ENCODE measurements around the gene LGALS8.
"Not testable (repeated sequence)": the region's sequence is repeated elsewhere in the genome, so short reads cannot be mapped to it uniquely, and the experiment has no call there.

The LGALS8 gene

DNA sequence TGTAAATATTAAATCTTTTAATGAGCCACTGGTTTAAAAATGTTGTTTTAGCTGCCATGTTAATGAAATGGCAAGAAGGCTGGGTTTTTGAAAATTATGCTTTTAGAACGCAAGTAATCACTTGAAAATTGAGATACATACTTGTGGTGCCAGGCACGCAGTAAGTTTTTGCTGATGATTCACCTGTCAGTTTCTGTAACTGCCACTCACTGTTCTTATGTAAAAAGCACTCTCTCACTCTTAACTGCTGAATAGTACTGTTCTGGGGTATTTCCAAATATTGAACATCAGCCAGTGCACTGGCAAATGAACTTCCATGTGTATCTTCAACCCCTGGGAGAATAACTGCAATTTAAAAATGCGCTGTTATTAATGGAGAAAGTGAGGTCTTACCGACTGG is 17.9 kb downstream of the LGALS8 start:
- no peak for DNase-seq (ENCODE audit: low read depth)

DNA sequence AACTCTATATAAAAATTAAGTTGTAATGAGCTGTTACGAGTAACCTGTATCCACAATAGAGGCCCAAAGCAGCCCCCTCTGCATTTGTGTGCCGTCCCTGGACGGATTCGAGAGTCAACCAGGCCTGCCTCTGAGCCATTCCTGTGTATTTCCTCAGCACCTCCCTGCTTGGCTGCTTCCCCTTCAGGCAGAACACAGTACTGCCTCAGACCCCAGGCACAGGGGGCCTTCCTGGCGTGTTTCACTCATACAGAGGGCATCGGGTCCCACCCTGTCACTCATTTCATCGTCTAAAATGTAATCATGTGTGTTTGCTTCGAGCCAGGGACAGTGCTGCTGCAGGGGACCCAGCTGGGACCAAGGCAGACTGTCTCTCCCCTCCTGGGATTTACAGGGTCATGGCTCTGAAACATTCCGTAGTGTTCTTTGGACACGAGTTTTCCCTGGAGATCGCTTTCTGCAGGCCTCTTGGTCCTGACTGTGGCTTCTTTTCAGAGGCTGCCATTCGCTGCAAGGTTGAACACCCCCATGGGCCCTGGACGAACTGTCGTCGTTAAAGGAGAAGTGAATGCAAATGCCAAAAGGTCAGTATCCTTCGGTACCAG is 19.4 kb downstream of the LGALS8 start:
- DNase-seq (ENCODE audit: low read depth), result no peak

DNA sequence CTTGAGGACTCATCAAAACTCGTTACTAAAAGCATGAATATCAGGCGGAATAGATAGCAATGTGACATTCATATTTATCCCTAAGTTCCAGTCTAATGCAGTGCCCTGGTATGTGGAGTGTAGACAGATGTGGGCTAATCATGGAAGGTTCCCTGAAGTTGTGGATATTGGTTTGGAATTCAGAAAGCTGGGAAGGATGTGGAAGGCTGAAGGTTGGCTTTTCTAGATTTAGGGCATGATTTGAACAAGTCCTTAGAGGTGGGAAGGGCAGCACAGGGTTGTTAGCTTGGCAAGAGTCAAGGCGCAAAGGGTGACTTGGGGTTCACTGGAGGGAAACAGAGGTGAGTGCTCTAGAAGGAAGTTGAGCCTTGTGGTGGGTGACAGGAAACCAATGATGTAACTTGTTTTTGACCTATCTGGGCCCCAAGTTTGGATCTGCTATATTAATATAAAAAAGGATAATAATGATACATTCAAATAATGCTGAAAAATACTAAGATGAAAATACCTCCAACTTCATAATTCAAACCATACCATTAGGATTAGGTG is 21.9 kb downstream of the LGALS8 start:
- DNase-seq (ENCODE audit: low read depth), result no peak

- no peak for DNase-seq (ENCODE audit: low read depth)
Observed at GRCh38 chr1:236548452-236548851, 24.7 kb downstream of the LGALS8 start.

DNA sequence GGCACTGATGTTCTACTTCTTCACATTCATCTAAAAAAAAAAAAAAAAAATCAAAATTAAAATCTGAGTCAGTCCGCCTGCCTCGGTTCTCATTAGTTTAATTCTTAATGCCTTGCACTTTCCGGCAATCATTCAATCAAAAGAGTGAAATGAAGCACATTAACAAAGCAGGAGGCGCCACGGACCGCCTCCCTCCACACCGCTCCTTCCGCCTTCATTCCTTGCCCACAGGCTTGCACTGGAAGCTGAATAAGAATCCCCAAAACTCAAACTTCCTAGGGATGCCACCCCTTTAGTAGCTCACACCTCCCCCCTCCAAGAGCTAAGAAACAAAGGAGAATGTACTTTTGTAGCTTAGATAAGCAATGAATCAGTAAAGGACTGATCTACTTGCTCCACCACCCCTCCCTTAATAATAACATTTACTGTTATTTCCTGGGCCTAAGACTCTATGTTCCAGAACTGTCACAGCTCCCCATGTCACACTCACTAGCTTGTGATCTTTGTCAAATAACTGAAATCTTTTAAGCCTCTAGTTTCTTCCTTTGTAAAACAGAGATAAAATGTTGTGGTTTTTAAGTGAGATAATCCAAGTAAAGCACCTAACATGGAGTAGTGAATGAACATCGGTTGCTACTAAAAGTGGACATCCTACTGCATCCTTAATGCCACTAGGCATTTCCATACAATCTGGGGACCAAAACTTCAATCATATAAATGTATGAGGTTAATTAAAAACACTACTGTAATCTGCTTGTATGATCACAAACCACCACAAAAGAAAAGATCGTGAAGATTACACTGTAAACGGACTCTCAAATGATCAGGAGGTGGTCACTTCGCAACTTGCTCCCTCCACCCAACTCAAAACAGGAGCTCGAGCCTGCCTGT is 27.4 kb downstream of the LGALS8 start:
- no peak for DNase-seq (ENCODE audit: low read depth)

DNA sequence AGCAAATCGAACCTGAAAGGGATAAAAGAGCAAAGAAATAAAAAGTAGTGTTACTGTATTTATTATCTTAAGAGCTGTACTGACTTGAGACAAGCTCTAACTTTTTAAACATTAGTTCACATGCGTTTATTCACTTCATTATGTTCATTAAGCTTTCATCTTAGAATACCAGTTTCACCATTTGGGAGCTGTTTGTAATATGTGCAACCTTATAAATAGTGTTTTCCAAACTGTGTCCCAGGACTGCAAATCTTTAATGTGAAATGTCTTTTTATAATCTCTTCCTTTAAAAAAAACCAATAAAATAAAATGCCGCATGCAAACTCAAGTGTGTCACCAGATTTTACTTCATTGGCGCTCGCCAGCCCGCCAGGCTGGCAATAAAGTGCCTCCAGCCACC is 28.3 kb downstream of the LGALS8 start:
- no peak for DNase-seq (ENCODE audit: low read depth)

GRCh38 chr1:236552901-236553300 is 29.1 kb downstream of the LGALS8 start:
- DNase-seq (ENCODE audit: low read depth), result no peak

DNA sequence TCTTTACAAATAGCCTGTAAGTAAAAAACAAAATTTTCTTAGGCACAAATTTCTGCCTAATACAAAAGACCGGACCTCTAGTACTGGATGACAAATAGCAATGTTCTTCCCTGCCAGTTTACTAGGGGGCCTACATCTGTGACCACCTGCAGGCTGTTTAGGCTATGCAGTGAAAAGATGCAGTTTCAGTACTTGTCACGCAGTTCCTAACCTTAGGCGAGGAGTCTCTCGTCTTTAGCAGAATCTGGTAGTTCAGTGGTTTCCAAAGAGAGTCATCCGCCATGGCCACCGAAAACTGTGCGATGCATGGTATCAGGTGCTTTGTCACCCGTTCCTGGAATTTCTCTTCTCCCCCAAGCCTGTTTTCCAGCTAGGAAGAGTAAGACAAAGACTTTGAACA is 29.6 kb downstream of the LGALS8 start:
- DNase-seq (ENCODE audit: low read depth), result no peak

- DNase-seq (ENCODE audit: low read depth), result no peak
Observed at GRCh38 chr1:236556606-236557005, 32.8 kb downstream of the LGALS8 start.

- DNase-seq (ENCODE audit: low read depth), result no peak
Observed at GRCh38 chr1:236558081-236558480, 34.3 kb downstream of the LGALS8 start.

GRCh38 chr1:236558846-236559245 is 35.1 kb downstream of the LGALS8 start:
- no peak for DNase-seq (ENCODE audit: low read depth)

GRCh38 chr1:236560213-236560771 is 36.5 kb downstream of the LGALS8 start:
- no peak for DNase-seq (ENCODE audit: low read depth)

DNA sequence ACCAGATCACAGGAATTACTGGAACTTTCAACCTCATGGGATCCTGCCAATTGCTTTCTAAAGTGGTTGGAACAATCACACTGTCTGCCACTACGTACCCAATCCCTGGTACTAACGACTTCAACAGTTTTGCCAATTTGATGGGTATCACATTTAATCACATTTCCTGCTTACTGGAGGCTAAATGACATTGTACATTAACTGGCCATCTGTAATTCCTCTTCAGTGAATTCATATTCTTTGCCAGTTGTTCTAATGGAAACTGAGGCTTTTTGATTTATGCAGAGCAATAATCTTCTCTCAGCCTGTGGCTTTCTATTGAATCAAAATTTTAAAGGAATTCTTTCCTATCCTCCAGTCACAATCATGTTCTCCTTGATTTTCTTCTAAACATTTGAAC is 38.2 kb downstream of the LGALS8 start:
- no peak for DNase-seq (ENCODE audit: low read depth)

- DNase-seq (ENCODE audit: low read depth), result no peak
Observed at GRCh38 chr1:236565530-236565929, 41.7 kb downstream of the LGALS8 start.

- no peak for DNase-seq (ENCODE audit: low read depth)
Observed at GRCh38 chr1:236568285-236568894, 44.6 kb downstream of the LGALS8 start.

DNA sequence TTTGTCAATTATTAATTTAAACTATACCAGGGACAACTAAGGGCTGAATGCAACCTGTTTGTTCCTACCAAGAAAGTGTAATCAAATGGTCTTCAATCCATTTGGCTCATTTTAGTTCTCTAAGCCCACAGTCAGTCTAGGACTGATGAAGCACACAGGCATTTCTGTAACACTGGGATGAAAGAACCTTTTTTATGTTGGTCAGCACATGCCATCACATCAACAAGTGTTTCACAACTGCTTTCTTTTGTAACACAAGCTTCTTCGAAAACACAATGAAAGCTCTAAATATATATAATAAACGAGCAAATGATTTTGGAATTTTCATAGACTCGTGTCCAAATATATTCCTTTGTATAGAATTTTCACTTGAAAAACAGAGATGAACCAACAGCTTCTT is 51.7 kb downstream of the LGALS8 start:
- DNase-seq (ENCODE audit: low read depth), result peak; percentile 25

- DNase-seq (ENCODE audit: low read depth), result peak; percentile 25
Observed at GRCh38 chr1:236576004-236576403, 52.2 kb downstream of the LGALS8 start.

GRCh38 chr1:236577041-236577440 is 53.3 kb downstream of the LGALS8 start:
- DNase-seq (ENCODE audit: low read depth), result not testable (repeated sequence)

- DNase-seq (ENCODE audit: low read depth), result no peak
Observed at GRCh38 chr1:236578661-236579060, 54.9 kb downstream of the LGALS8 start.

- not testable (repeated sequence) for DNase-seq (ENCODE audit: low read depth)
Observed at GRCh38 chr1:236580404-236580803, 56.6 kb downstream of the LGALS8 start.

- no peak for DNase-seq (ENCODE audit: low read depth)
Observed at GRCh38 chr1:236581528-236581927, 57.7 kb downstream of the LGALS8 start.

DNA sequence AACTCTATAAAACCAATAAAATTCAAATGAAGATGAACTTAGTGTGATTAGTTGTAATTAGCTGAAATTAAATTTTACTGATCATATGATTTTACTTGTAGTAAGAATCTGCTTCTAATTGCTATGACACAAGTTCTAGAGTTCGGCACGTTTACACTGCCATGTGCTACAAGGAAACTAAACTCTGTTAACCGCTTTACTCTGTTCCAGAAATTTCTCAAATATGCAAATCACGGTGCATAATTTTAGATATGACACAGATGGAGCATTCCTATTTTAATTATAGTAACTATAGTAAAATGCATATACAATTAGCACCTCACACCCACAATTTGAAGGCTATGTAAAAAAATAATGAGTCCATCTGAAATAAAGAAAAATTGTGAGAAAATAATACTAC is 65.7 kb downstream of the LGALS8 start:
- no peak for DNase-seq (ENCODE audit: low read depth)

All from GM04503 (cell line).